IMR-90 (cell line): ENCODE measurements around the gene FAM124A. TPM values are rescaled to one million over a fixed set of nuclear protein-coding genes. Genes with fewer than 3 reads are reported as not detected.

Experiments used
- ATAC-seq: fragments of 200-7000 bp; cut with Tn5 transposase; 2 replicates; pipeline ENCODE4 v1.9.1; 2020; ENCODE audit warnings: low read depth, mild to moderate bottlenecking, moderate library complexity
- BruUV-seq: library from RNA; stranded (reverse); fragments of 400-500 nt; replicated peaks from 2 replicates; lab custom pipeline; 2021; lab: Mats Ljungman, UMichigan
- CTCF ChIA-PET: fragments of 300-600 bp; formaldehyde crosslinking; extraction: SDS; loops from one replicate; lab custom pipeline; 2021; ENCODE audit warnings: antibody characterized with exemption; lab: Yijun Ruan, JAX
- POLR2A ChIA-PET: fragments of 300-600 bp; sonication (Branson Sonifier 250); formaldehyde crosslinking; loops from one replicate; lab custom pipeline; 2022; ENCODE audit warnings: antibody characterized with exemption; ENCODE audit not compliant: unreplicated experiment; lab: Charles Lee
- DNase-seq: peaks from one replicate; pipeline ENCODE4 v3.0.0; 2013
- H2AFZ ChIP-seq: replicated peaks from 2 replicates; pipeline ENCODE3; 2013; ENCODE audit warnings: low read length, mild to moderate bottlenecking; ENCODE audit not compliant: poor library complexity
- H2AK5ac ChIP-seq: 2 replicates; pipeline ENCODE4 v1.6.1; 2013; ENCODE audit warnings: low read depth, low read length, inconsistent platforms
- H2AK9ac ChIP-seq: replicated peaks from 2 replicates; pipeline ENCODE3; 2013; ENCODE audit warnings: mild to moderate bottlenecking, low read depth, low read length, moderate library complexity; ENCODE audit not compliant: poor library complexity
- H2BK120ac ChIP-seq: 2 replicates; pipeline ENCODE4 v1.6.1; 2013; ENCODE audit warnings: low read depth, low read length, inconsistent platforms
- H2BK15ac ChIP-seq: 3 replicates; pipeline ENCODE4 v1.6.1; 2013; ENCODE audit warnings: low read depth, low read length, inconsistent platforms
- H2BK20ac ChIP-seq: 2 replicates; pipeline ENCODE4 v1.6.1; 2013; ENCODE audit warnings: low read depth, mild to moderate bottlenecking, inconsistent platforms, low read length, moderate library complexity
- H2BK5ac ChIP-seq: 2 replicates; pipeline ENCODE4 v1.6.1; 2013; ENCODE audit warnings: mild to moderate bottlenecking, low read depth, low read length, inconsistent platforms; ENCODE audit not compliant: poor library complexity, severe bottlenecking
- H3K14ac ChIP-seq: replicated peaks from 2 replicates; pipeline ENCODE4 v1.6.1; 2013; ENCODE audit warnings: low read depth, low read length, inconsistent platforms
- H3K18ac ChIP-seq: 2 replicates; pipeline ENCODE4 v1.6.1; 2013; ENCODE audit warnings: low read depth, low read length, control low read depth
- H3K23ac ChIP-seq: 2 replicates; pipeline ENCODE4 v1.6.1; 2013; ENCODE audit warnings: low read depth, low read length, inconsistent platforms
- H3K27ac ChIP-seq: 2 replicates; pipeline ENCODE4 v1.5.1; 2013; ENCODE audit warnings: mild to moderate bottlenecking, control low read depth, low read length; ENCODE audit not compliant: insufficient read depth
- H3K27me3 ChIP-seq: 2 replicates; pipeline ENCODE4 v1.6.1; 2013; ENCODE audit warnings: low read length; ENCODE audit not compliant: control insufficient read depth, insufficient read depth
- H3K36me3 ChIP-seq: 2 replicates; pipeline ENCODE4 v1.6.1; 2013; ENCODE audit warnings: low read length, mixed read lengths; ENCODE audit not compliant: control insufficient read depth, insufficient read depth
- H3K4ac ChIP-seq: 2 replicates; pipeline ENCODE4 v1.6.1; 2013; ENCODE audit warnings: low read depth, low read length, inconsistent platforms
- H3K4me1 ChIP-seq: 2 replicates; pipeline ENCODE4 v1.6.1; 2013; ENCODE audit warnings: low read length, mixed read lengths; ENCODE audit not compliant: control insufficient read depth, insufficient read depth
- H3K4me2 ChIP-seq: 2 replicates; pipeline ENCODE4 v1.6.1; 2013; ENCODE audit warnings: low read depth, mild to moderate bottlenecking, control low read depth, low read length, moderate library complexity
- H3K4me3 ChIP-seq: 2 replicates; pipeline ENCODE4 v1.5.1; 2013; ENCODE audit warnings: low read depth, mild to moderate bottlenecking, control low read depth, low read length, moderate library complexity; ENCODE audit not compliant: insufficient read depth
- H3K56ac ChIP-seq: 2 replicates; pipeline ENCODE4 v1.6.1; 2013; ENCODE audit warnings: low read length, inconsistent platforms; ENCODE audit not compliant: insufficient read depth; ENCODE audit errors: extremely low read depth
- H3K79me1 ChIP-seq, 2 experiments: 2 replicates each; pipeline ENCODE4 v1.6.1; 2013; ENCODE audit warnings: low read length in 2 of 2, inconsistent platforms in 1 of 2, low read depth in 1 of 2
- H3K9ac ChIP-seq: 2 replicates; pipeline ENCODE4 v1.6.1; 2013; ENCODE audit warnings: low read depth, low read length, control low read depth
- H3K9me1 ChIP-seq: 2 replicates; pipeline ENCODE4 v1.6.1; 2013; ENCODE audit warnings: low read length, inconsistent platforms; ENCODE audit not compliant: insufficient read depth
- H3K9me3 ChIP-seq: 2 replicates; pipeline ENCODE4 v1.6.1; 2013; ENCODE audit warnings: low read length; ENCODE audit not compliant: control insufficient read depth, insufficient read depth
- H4K20me1 ChIP-seq: 2 replicates; pipeline ENCODE4 v1.6.1; 2013; ENCODE audit warnings: low read length, inconsistent platforms; ENCODE audit not compliant: insufficient read depth
- H4K5ac ChIP-seq: 2 replicates; pipeline ENCODE4 v1.6.1; 2013; ENCODE audit warnings: mild to moderate bottlenecking, low read depth, low read length, control low read depth
- H4K8ac ChIP-seq, 2 experiments: 2 replicates each; pipeline ENCODE4 v1.6.1; 2013; ENCODE audit warnings: low read depth in 2 of 2, low read length in 2 of 2, control low read depth in 1 of 2, inconsistent platforms in 1 of 2
- H4K91ac ChIP-seq: 2 replicates; pipeline ENCODE4 v1.6.1; 2013; ENCODE audit warnings: low read depth, low read length, inconsistent platforms; ENCODE audit not compliant: insufficient read depth
- ELK1 ChIP-seq: fragments of 150-350 bp; IDR thresholded peaks from 2 replicates; pipeline ENCODE4 v1.6.1; 2016; ENCODE audit warnings: low read depth, mild to moderate bottlenecking, low read length, moderate library complexity, borderline replicate concordance
- MAFK ChIP-seq: IDR thresholded peaks from 2 replicates; pipeline ENCODE4 v1.6.1; 2012; ENCODE audit warnings: low read depth, low read length, improper control_type of control experiment
- POLR2A ChIP-seq: IDR thresholded peaks from 2 replicates; pipeline ENCODE4 v1.6.1; 2012; ENCODE audit warnings: mild to moderate bottlenecking, low read depth, low read length
- RFX5 ChIP-seq: IDR thresholded peaks from 2 replicates; pipeline ENCODE4 v1.8.0; 2012; ENCODE audit warnings: low read depth, mild to moderate bottlenecking, low read length, moderate library complexity
- USF2 ChIP-seq: fragments of 150-350 bp; IDR thresholded peaks from 2 replicates; pipeline ENCODE4 v1.6.1; 2017; ENCODE audit warnings: mild to moderate bottlenecking, antibody characterized with exemption, low read length, low read depth
- WGBS, 2 experiments: methylation state at CpG; one replicate each; pipeline versions ENCODE4 v1.1.5 to v1.1.7; 2013; ENCODE audit warnings: missing lambda C conversion rate in 2 of 2; ENCODE audit not compliant: insufficient read length in 1 of 2; ENCODE audit errors: extremely low coverage in 2 of 2; 5-methylcytosine and 5-hydroxymethylcytosine counted together
- dilution Hi-C: fragments of 300-500 bp; cut with HindIII; formaldehyde crosslinking; loops from one replicate; pipeline ENCODE4 v1.14.3; 2018; ENCODE audit warnings: low sequenced_read_pairs; ENCODE audit not compliant: unreplicated experiment
- in situ Hi-C: fragments of 300-500 bp; cut with MboI; formaldehyde crosslinking; loops from 3 replicates; pipeline ENCODE4 v1.14.3; 2019; ENCODE audit warnings: low sequenced_read_pairs, inconsistent platforms, mixed read lengths
- intact Hi-C: fragments of 100-400 bp; cut with micrococcal nuclease; formaldehyde crosslinking; loops from 2 replicates; pipeline ENCODE4 v1.10.0; 2022
- polyA plus RNA-seq, 3 experiments: library from polyadenylated mRNA; depleted of rRNA; stranded (reverse); fragments of >200 nt; gene quantifications; 2 replicates each; pipeline ENCODE4 v1.2.3, GENCODE V29; 2012; ENCODE audit warnings: low replicate concordance in 1 of 3
- total RNA-seq: library from RNA; depleted of rRNA; stranded (reverse); fragments of >200 nt; gene quantifications from 2 replicates; pipeline ENCODE4 v1.2.3, GENCODE V29; 2012

The FAM124A gene
- total and polyA plus RNA-seq, 2 of the 4 experiments (the other 2 are of a cell fraction), result 0.03 TPM; not detected in 1

DNA sequence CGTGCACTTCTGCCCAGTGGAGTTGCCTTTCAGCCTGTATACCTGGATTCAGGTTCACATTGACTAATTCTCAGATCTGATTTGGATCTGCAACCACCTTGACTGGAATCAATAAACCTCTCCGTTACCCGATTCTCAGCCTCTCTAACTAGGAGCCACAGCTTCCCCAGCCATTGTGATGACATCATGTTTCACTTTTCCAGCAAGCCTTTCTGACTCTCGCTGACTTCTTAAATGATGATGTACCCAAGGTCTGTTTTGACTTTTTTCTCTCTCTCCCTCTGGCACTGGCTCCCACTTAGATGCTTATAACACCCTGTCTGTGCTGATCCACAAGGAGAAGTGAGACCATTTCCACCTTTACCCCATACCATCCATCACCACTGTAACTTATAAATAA is 13.5 kb upstream of the FAM124A start:
- H3K18ac ChIP-seq, result no peak overlapping the region
- H2BK15ac ChIP-seq, result no peak overlapping the region
- ChIA-PET CTCF (no interaction called here), POLR2A (no interaction called here)
- H3K4me1 ChIP-seq, result no peaks in the 10 kb centered on the region
- H3K14ac ChIP-seq, result no peak overlapping the region
- TF ChIP-seq MAFK, result no peak
- no peak for TF ChIP-seq ELK1
- TF ChIP-seq POLR2A, result no peak
- TF ChIP-seq USF2, result no peak
- no peak for TF ChIP-seq RFX5
- 86% methylated on average over 2 of the region's 4 CpGs; no CpG with 5 or more reads in 1 of the 2 experiments for WGBS, 2 experiments
- ATAC-seq, result no peak
- H4K20me1 ChIP-seq, result no peaks in the 10 kb centered on the region
- H3K9ac ChIP-seq, result no peak overlapping the region
- no peaks in the 10 kb centered on the region for H3K9me1 ChIP-seq
- no peak overlapping the region for H2AK5ac ChIP-seq
- no peak for DNase-seq
- no peak overlapping the region for H3K4me2 ChIP-seq
- H2AFZ ChIP-seq, result no peak overlapping the region
- no peak overlapping the region for H3K4me3 ChIP-seq
- H3K36me3 ChIP-seq, result no peaks in the 10 kb centered on the region
- H4K5ac ChIP-seq, result no peak overlapping the region
- no peaks in the 10 kb centered on the region for H3K9me3 ChIP-seq
- in situ Hi-C loops, result no loop called here
- H3K27ac ChIP-seq, result no peak overlapping the region
- H3K23ac ChIP-seq, result no peak overlapping the region
- H3K27me3 ChIP-seq, result peaks cover 21% of the 10 kb centered on the region
- no peaks in the 10 kb centered on the region for H3K79me1 ChIP-seq
- no peak overlapping the region for H2BK20ac ChIP-seq
- H2BK5ac ChIP-seq, result no peak overlapping the region
- dilution Hi-C loops, result no loop called here
- H4K91ac ChIP-seq, result no peak overlapping the region
- intact Hi-C loops, result no loop called here
- H3K56ac ChIP-seq, result no peak overlapping the region
- no peak overlapping the region for H3K4ac ChIP-seq
- H2AK9ac ChIP-seq, result no peak overlapping the region
- no peak overlapping the region for H2BK120ac ChIP-seq
- no TSS peak for BruUV-seq
- no peak overlapping the region for H4K8ac ChIP-seq
